ENCODE data around the gene CYTH4.

- TF ChIP-seq TARDBP (IDR thresholded peaks at IDR 0.05) (no peak), L3MBTL2 (conservative IDR thresholded peaks at IDR 0.05) (no peak), FOXM1 (IDR thresholded peaks at IDR 0.05; ENCODE audit: borderline replicate concordance) (no peak), SUZ12 (IDR thresholded peaks at IDR 0.05) (no peak)
Measured at GRCh38 chr22:37242395-37242918, 39.9 kb upstream of the CYTH4 start.
